Measurements from ENCODE around the gene CYSTM1.

DNA sequence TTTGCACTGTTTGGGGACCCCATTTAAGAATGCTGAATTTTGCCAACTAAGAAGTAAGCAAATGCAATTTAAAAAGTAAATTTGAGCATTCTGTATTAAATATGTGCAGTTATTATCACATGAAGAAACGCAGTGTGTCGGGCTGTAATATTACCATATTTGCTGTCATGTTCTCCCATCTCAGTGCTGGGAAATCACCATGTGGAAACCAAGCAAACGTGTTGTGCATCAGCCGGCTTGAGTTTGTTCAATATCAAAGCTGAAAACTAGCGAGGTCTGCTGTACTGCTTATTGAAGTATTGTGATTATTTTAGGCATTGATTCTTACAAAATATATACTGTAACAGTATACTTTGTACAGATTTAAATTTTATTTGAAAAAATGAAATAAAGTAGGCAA lies 46.6 kb upstream of the CYSTM1 start:
- no peak for TF ChIP-seq CTCF (conservative IDR thresholded peaks at IDR 0.05; ENCODE audit: low read depth, low read length)
- no peak for TF ChIP-seq EZH2phosphoT487 (IDR thresholded peaks at IDR 0.05; ENCODE audit: borderline replicate concordance, low read length)
- no peak for TF ChIP-seq EZH2 (IDR thresholded peaks at IDR 0.05; ENCODE audit: low read length, unreplicated experiment)
